ENCODE measurements around the gene SUPT6H.

SUPT6H gene

DNA sequence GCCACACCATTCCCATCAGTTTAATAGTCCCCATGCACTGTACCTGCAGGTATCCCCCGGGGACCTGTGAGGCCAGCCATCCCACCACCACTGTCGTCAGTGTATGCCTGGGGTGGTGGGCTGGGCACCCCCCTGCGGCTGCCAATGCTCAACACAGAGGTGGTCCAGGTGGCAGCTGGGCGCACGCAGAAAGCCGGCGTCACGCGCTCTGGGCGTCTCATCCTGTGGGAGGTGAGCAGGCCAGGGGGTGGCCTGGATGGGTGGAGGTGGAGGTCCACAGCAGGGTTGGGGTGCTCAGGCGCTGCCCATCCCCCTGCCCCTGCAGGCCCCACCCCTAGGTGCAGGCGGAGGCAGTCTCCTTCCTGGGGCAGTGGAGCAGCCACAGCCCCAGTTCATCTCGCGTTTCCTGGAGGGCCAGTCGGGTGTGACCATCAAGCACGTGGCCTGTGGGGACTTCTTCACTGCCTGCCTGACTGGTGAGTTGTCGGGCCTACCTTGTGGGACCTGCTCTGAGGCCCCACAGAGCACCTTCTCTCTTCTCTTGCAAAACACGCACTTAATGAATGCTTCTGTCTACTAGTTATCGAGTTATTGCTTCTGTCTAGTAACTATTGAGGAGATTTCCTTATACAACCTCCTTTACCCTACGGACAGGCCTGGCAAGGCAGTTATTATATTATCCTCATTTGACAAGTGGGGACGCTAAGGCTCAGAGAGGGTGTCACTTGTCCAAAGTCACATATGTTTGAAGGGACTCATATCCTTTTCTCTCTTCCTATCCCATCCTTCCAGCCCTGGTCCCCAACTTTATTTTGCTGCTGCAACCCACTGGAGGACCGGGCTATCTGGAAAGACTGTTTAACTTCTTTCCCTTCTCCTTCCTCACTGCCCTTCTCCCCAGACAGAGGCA lies 76.0 kb downstream of the SUPT6H start:
- no peak for DNase-seq (ENCODE audit: low spot score)

DNA sequence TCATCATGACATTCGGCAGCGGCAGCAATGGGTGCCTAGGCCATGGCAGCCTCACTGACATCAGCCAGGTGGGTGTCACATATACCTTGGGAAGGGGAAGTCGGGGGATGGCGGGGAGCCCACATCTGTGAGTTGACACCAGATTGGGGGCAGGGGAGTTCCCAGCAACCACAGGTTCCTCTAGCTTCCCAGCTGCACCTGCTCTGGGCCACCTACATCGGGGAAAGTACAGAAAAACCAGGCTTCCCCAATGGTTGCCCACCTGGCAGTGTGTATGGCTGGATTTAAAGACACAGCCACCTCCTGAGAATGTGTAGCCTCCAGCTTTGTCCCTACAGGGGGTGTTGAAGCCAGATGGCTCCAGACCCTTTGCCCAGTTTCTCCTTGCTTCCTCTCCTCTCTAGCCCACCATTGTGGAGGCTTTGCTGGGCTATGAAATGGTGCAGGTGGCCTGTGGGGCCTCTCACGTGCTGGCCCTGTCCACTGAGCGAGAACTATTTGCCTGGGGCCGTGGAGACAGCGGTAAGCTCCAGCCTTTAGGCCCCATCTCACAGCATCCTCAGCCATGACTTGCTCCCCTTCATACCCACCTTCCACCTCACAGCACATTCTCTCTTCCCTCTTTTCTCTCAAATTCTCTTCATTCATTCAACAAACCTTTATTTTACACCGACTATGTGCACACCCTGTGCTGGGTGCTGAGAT lies 76.8 kb downstream of the SUPT6H start:
- DNase-seq (ENCODE audit: low spot score), result no peak

GRCh38 chr17:28740406-28741357 lies 78.7 kb downstream of the SUPT6H start:
- no peak for DNase-seq (ENCODE audit: low spot score)

DNA sequence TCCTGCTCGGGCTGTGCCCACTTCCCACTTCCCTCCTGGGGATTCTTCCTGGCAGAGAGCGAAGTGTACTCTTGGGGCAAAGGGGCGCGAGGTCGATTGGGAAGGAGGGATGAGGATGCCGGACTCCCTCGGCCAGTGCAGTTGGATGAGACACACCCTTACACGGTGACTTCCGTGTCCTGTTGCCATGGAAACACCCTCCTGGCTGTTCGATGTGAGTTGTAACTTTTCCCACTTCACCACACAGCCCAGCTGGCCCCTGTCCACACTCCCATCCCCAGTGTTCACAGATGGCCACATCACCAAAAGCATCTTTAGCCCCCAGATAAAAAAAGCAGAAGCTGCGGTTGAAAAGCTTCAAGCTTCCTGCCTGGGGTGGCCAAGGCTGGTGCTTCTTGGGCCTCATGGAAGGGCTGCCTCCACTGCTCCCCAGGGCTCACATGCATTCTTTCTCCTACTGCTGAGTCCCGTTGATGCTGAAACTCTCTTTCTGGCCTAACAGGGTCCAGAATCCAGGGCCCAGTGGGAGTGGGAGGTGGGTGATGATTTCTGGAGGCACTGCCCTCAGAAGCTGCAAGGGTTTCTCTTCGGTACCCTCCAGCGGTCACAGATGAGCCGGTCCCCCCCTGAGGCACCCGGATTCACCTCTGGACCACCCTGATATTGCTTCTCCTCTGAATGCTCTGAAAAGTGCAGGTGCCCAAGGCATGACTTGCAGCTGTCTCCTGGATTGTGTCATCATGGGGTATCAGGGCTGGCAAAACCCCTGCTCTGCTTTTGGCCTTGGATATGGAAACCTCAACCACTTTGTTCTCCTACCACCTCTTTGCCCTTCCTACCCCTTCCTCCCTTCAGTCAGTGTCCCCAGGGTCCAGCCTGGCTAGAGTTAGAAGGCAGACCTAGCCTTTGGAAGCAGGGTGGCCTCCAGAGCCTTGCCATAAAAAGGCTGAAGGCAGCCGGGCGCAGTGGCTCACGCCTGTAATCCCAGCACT lies 79.6 kb downstream of the SUPT6H start:
- no peak for DNase-seq (ENCODE audit: low spot score)

DNA sequence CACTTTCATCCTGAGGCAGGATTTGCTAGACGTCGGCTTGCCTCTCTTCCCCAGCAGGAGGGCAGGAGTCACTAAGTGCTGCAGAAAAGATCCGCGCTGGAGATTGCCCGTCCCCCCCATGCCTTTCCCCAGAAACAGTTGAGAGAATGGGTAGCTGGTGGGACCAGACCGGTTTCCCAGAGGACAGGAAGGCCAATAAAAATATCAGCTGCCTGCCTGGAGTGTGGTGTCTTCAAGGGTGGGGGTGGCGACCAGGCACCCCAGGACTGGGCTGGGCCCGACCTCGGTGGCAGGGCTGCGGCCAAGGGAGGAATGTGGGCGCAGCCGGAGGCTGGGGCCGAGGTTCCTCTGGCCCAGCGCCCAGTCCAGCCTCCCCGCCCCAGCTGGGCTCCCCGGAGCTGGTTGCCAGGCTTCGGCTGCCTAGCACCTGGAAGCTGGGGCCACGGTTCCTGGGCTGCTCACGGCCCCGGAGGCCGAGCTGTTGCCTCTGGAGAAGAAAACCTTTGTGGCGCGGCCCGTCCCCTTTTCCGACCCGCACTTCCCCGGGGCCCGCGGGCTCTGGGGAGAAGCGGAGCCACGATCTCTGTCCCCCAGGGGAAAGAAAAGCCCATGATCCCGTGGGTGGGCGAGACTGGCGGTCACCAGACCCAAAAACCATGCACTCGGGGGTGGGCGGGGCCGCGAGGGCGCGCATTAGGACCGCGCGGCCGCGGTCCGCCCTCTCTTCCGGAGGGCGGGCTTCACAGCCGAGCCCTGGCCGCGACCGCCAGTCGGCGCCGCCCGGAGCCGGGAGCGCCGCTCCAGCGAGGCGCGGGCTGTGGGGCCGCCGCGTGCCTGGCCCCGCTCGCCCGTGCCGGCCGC lies 81.5 kb downstream of the SUPT6H start, which contains the start of gene TRAF4:
TRAF4 (plus strand) TSS at position 769 of the 861 bp plus-strand sequence. CDS start 102 bp downstream, outside the sequence.
- peak; percentile 77 for DNase-seq (ENCODE audit: low spot score)

- peak; percentile 65 for DNase-seq (ENCODE audit: low spot score)
Observed at GRCh38 chr17:28744104-28744971, 82.3 kb downstream of the SUPT6H start.

DNA sequence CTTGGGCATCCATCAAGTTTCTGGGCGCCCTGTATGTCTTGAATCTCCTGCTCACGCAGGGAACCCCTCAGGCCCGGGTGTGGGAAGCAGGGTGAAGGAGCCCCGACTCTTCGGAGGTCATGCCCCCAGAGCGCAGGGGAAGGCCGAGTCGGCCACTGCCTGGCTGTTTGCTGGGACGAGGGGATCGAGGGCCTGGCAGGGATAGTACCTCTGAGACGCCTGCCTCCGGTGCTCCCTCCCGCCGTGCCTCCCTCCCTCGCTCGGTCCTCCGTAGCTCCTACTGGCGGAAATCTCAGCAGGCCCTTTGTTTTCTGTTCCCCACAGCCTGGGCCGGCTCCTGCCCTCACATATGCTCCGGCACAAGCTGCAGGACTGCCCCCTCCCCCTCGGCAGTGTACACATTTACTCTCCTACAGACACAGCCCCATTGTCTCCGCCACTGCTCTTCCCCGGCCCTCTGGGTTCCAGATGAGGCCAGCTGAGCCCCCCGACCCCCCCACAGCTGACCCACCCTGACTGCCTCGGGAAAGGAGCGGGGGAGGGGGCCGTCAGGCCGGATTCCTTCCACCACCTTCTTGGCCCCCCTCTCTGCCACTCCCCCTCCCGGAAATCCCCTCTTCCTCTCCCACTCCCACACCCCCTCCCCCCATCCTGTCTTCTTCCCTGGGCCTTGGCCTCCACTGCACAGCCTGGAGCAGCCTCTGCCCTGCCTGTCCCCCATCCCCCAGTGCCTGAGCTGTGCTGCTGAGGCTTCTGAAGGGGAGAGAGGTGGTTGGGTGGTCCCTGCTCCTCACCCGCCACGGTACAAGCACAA lies 83.2 kb downstream of the SUPT6H start:
- no peak for DNase-seq (ENCODE audit: low spot score)

DNA sequence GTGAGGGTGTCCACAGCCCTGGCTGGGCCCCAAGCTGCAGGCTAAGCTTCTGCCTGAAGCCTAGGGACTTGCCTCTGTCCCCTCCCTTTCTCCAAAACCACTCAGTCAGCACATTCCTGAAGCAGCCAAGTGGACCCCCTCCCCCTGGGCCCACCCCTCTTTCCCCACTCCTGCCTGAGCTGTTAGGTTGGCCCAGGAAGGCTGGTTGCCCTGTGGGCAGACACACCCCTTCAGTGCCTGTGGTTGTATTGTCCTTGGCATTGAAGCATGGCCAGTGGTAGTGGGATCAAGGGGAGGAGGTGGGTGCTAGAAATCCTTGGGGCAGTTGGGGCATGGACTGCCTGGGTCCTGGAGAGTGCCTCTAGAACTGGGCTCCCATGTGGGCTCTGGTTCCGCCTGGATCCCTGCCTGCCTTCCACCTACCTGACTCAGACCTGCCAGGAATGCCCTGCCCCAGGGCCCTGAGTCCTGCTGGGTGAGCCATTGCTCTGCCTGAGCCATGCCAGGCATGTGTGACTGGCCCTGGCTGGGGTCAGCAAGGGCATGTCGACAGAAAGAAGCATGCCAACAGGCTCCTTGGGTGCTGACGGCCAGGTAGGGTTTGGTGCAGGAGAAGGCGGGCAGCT lies 83.9 kb downstream of the SUPT6H start:
- DNase-seq (ENCODE audit: low spot score), result no peak

DNA sequence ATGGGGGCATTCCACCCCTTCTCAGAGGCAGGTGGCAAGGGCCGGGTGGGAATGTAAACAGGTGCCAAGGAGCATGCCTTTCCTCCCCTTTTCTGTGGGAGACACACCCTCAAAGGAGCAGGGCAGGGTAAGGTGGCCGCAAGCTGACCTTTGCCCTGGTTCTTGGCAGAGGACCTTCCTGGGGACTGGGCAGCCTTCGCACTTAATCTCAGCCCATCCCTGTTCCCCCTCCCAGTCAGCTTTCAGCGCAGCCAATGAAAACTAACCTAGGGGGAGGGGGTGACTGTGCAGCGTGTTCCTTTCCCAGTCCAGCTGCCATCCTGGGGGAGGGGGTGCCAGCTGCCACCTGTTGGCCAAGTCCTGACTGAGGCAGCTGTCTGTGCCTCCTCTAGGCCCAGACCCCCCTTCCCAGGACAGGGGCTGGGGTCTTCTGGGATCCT lies 84.6 kb downstream of the SUPT6H start:
- no peak for DNase-seq (ENCODE audit: low spot score)

DNA sequence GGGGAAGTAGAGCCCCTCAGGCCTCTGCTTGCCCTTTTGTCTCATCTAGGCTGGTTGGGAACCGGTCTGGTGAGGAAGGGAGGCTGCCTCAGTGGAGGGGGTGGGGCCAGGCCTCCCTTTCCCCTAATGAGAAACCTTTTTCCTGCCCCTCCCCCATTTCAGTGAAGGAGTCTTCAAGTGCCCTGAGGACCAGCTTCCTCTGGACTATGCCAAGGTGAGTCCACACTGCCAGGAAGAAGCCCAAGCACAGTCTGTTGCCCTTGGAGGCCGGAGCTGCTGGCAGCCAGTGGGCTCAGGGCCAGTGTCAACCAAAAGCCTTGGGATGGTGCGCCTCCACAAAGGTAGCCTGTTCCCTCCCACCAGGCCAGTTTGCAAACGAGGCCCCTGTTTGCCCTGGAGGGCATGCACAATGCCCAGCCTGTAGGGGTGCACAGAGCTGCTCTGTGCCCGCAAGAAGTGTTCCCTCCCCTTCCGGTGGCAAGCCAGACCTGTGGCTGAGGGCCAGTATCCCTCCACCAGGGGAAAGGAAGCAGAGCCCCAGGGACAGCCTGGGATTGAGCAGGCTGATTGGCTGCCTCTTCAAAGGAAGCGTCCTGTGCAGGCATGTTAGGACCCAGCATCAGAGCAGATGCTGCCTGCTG lies 85.2 kb downstream of the SUPT6H start:
- DNase-seq (ENCODE audit: low spot score), result no peak

- DNase-seq (ENCODE audit: low spot score), result no peak
Observed at GRCh38 chr17:28747801-28748750, 86.1 kb downstream of the SUPT6H start.

GRCh38 chr17:28748852-28749515 lies 87.0 kb downstream of the SUPT6H start:
- no peak for DNase-seq (ENCODE audit: low spot score)

DNA sequence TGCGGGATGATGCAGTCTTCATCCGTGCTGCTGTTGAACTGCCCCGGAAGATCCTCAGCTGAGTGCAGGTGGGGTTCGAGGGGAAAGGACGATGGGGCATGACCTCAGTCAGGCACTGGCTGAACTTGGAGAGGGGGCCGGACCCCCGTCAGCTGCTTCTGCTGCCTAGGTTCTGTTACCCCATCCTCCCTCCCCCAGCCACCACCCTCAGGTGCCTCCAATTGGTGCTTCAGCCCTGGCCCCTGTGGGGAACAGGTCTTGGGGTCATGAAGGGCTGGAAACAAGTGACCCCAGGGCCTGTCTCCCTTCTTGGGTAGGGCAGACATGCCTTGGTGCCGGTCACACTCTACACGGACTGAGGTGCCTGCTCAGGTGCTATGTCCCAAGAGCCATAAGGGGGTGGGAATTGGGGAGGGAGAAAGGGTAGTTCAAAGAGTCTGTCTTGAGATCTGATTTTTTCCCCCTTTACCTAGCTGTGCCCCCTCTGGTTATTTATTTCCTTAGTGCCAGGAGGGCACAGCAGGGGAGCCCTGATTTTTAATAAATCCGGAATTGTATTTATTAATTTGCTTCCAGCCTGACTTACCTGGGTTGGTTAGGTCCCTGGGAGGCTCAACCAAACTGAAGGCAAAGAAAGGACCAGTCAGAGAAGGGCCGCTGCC lies 87.6 kb downstream of the SUPT6H start:
- DNase-seq (ENCODE audit: low spot score), result no peak
